Activated T-helper 2 cell treated with anti-CD3 and anti-CD28 coated beads, Interferon-gamma antibody, Interleukin-2, Interleukin-4, amounts not matched to agents 10 μg/mL and 5 μg/mL and 100 μg/mL, durations not matched to agents 14 hours and 24 hours and 36 hours (primary cell): ENCODE data around the gene KRT32. TPM values are rescaled to one million over a fixed set of nuclear protein-coding genes. Genes with fewer than 3 reads are reported as not detected.
A peak's percentile ranks its signal among the peaks of the same experiment; 100 is the strongest.

Source experiments
- DNase-seq: peaks from one replicate; pipeline ENCODE4 v3.0.0; 2021; ENCODE audit warnings: low spot score
- H3K27ac Mint-ChIP-seq: one replicate; pipeline ENCODE4 v1.8.0; 2021; ENCODE audit warnings: mixed read lengths
- H3K27me3 Mint-ChIP-seq: one replicate; pipeline ENCODE4 v1.8.0; 2021; ENCODE audit warnings: low read depth, mixed read lengths
- H3K36me3 Mint-ChIP-seq: one replicate; pipeline ENCODE4 v1.8.0; 2021; ENCODE audit warnings: low read depth, mixed read lengths
- H3K4me1 Mint-ChIP-seq: one replicate; pipeline ENCODE4 v1.8.0; 2021; ENCODE audit warnings: low read depth, mixed read lengths
- H3K4me3 Mint-ChIP-seq: one replicate; pipeline ENCODE4 v1.8.0; 2021; ENCODE audit warnings: low read depth, mild to moderate bottlenecking, moderate library complexity, mixed read lengths
- H3K9me3 Mint-ChIP-seq: one replicate; pipeline ENCODE4 v1.8.0; 2021; ENCODE audit warnings: mixed read lengths
- intact Hi-C: fragments of 100-400 bp; cut with micrococcal nuclease; formaldehyde crosslinking; loops from one replicate; pipeline ENCODE4 v1.15.1; 2023
- total RNA-seq: library from RNA; stranded (reverse); gene quantifications from 2 replicates; pipeline ENCODE4 v1.2.3, GENCODE V29; 2022

Gene KRT32
- total RNA-seq, 1 donor from 2014 or later, result not detected

DNA sequence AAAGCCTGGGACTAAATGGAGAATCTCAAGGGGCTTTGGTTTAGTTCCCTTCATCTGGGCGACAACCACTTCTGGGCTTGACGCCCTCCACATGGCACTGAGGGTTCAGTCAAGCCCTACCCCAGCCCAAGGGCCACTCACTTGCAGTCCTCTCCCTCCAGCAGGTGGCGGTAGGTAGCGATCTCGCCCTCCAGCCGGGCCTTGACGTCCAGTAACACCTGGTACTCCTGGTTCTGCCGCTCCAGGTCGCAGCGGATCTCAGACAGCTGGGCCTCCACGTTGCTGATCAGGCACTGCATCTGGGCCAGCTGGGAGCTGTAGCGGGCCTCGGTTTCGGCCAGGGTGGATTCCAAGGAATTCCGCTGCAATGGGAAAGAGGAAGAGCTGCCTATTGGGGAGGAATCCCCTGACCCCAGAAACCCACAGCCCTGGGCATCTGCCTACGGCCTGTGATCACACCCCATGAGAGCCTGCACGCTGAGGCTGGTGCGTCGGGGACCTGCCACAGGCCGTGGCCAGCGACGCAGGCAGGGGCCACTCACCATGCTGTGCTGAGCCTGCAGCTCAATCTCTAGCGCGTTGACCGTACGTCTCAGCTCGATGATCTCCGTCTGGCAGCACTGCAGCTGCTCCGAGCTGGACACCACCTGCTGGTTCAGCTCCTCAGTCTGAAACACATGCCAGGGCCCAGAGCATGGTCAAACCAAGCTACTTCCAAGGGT lies 19.8 kb upstream of the KRT32 start:
- no peaks in the 10 kb centered on the region for H3K27me3 Mint-ChIP-seq

DNA sequence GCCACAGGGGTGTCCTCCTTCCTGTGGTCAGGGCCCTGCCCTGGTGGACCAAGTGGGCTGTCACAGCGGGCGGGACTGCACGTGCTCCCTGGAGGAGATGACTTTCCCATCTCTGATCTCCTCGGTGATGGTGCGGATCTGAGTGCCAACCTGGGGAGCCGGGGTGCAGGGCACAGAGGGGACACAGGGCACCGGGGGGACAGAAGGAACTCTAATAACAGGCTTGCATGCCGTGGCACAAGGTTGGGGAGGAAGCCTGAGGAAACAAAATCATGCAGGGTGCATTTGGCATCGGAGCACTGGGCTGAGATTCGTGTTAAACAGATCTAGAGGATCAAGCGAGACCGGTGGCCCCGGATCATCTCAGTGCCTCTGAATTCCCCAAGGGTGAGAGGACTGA lies 19.1 kb upstream of the KRT32 start:
- Mint-ChIP-seq H3K4me1 (no peaks in the 10 kb centered on the region), H3K36me3 (no peaks in the 10 kb centered on the region), H3K4me3 (no peak overlapping the region), H3K9me3 (no peaks in the 10 kb centered on the region), H3K27ac (no peak overlapping the region), H3K27me3 (no peaks in the 10 kb centered on the region)
- intact Hi-C loops, result loop anchor here (5.0 kb wide), 2 partner anchors 61 to 176 kb away; no protein-coding TSS in a partner anchor
- DNase-seq, result no peak

More for the DNA sequence above, 19.8 kb upstream of the KRT32 start:
- Mint-ChIP-seq H3K4me1 (no peaks in the 10 kb centered on the region), H3K36me3 (no peaks in the 10 kb centered on the region), H3K4me3 (no peak overlapping the region), H3K27ac (no peak overlapping the region), H3K9me3 (no peaks in the 10 kb centered on the region)
- peak; percentile 16 for DNase-seq
- intact Hi-C loops, result loop anchor here (5.0 kb wide), 2 partner anchors 60 to 175 kb away; no protein-coding TSS in a partner anchor

DNA sequence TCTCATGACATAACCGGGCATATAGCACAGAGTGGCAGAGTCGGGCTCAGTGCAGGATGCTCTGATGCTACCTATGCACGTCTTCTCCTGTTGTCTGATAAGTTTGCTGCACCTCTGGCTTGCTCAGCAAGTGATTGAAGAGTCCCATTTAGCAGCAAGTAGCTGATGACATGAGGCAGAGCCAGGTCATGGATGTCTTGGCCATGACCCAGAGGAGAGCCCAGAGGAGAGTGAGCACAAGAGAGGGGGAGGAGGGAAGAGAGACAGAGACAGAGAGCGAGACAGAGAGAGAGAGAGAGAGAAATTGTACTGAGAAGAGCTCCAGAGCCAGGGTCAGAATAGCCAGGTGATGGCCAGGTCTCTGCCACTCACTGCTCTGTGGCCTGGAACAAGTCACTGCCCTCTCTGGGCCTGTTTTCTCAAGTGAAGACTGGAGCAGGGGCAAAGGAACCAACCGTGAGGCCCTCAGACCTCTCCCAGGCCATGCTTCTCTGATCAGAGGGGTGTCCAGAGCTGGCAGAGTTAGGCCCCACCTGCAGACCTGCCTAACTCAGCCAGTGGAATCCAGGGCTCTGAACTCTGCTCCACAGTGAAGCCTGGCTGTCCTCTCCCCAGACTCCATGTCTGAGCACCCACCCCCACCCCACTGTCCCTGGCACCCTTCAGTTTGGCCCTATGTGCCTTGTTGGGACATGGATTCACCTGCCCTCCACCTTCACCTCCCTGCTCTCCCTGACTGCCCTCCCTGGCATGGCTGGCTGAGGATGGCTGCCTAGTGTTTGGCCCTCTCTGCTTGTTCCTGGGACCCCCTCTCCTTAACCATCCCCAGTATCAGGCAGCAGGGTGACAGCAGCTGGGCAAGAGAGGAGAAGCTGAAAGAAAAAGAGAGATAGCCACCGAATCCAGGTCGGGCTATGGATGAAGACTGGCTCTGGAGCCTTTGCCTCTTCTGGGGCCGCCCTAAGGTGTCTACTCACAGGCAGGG lies 18.0 kb upstream of the KRT32 start:
- Mint-ChIP-seq H3K36me3 (no peaks in the 10 kb centered on the region), H3K9me3 (no peaks in the 10 kb centered on the region), H3K4me1 (no peaks in the 10 kb centered on the region), H3K4me3 (no peak overlapping the region), H3K27me3 (no peaks in the 10 kb centered on the region), H3K27ac (no peak overlapping the region)
- DNase-seq, result no peak
- intact Hi-C loops, result loop anchor here (5.0 kb wide), 2 partner anchors 62 to 177 kb away; no protein-coding TSS in a partner anchor

DNA sequence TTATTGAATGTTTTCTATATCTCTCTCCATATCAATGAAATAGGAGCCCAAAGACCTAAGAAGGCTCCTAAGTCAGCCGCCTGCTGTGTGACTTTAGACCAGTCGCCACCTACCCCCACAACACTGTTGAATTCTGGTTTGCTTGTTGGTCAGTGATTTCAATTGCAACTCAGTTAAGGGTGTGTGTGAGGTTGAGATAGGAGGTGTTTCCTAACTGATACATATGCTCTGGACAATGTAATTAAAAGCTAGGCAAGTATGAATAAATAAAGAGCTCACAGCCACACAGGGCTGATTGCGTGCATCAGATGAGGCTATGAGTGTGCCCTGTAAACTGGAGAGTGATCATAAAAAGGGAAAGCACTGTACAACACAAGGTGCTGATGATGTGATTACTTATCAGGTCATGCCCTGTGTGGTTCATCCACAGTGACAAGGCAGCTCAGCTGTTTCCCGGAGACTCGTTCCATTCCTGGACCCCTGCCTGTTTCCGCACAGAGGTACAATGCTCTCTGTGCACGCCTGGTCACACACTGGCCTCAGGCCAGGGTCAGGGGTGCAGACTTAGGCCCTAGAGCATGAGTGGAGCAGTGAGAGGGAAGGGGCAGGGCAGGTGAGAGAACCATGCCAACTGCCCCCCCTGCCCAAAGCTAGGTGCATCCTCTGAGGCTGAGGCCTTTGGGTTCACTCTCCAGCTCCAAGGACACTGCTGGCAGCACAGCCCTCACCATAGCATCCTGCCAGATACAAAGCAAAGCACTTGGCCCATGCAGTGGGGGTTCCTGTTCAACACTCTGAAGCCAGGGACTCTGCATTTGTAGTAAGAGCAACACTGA lies 17.0 kb upstream of the KRT32 start:
- no peaks in the 10 kb centered on the region for H3K4me1 Mint-ChIP-seq
- no peak overlapping the region for H3K4me3 Mint-ChIP-seq
- intact Hi-C loops, result no loop called here
- H3K9me3 Mint-ChIP-seq, result no peaks in the 10 kb centered on the region
- no peak overlapping the region for H3K27ac Mint-ChIP-seq
- no peak for DNase-seq
- H3K27me3 Mint-ChIP-seq, result no peaks in the 10 kb centered on the region
- no peaks in the 10 kb centered on the region for H3K36me3 Mint-ChIP-seq

DNA sequence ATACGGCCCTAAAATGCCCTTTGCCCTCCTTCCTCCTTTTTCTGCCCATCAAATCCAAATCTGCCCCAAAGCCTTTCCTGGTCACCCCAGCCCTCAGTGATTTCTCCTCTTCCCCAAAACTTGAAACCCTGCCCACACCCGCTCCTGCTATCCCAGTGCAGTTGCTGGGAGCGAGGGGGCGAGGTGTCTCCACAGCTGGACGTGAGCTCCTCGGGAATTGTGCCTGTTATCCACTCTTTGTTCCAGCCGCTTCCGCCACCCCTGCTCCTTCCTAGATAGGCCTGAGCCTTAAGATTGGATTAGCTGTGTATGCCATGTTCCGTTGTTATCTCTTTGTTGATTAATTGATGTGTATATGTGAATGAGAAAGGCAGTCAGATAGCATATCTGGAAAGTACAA lies 16.3 kb upstream of the KRT32 start:
- H3K27ac Mint-ChIP-seq, result no peak overlapping the region
- H3K27me3 Mint-ChIP-seq, result no peaks in the 10 kb centered on the region
- no peaks in the 10 kb centered on the region for H3K36me3 Mint-ChIP-seq
- H3K4me1 Mint-ChIP-seq, result no peaks in the 10 kb centered on the region
- no peaks in the 10 kb centered on the region for H3K9me3 Mint-ChIP-seq
- intact Hi-C loops, result no loop called here
- no peak overlapping the region for H3K4me3 Mint-ChIP-seq
- DNase-seq, result no peak

DNA sequence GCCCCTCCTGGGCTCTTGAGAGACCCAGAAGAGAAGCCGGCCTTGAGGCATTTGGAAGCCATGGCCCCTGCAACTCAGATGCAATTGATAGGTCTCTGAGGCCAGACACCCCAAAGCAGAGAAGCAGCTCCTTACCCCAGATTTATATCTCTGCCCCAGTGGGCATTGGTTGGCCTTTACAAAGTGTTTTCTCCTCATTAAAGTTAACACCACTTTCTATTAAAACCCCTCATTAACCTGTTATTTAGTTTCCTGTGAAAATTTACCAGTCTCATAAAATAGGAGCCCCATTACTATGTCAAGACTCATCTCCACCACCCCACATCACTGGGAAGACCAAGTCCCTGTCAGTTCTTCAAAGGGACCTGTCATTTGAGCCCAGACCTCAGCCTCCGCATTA lies 13.8 kb upstream of the KRT32 start, which contains the start of gene KRT35:
KRT35 (minus strand) TSS at position 116 of the 400 bp plus-strand sequence; CDS start at position 62, 54 bp downstream.
- H3K4me1 Mint-ChIP-seq, result no peaks in the 10 kb centered on the region
- H3K4me3 Mint-ChIP-seq, result no peak within 1 kb of the TSS
- H3K9me3 Mint-ChIP-seq, result no peaks in the 10 kb centered on the region
- intact Hi-C loops, result no loop called here
- no peak within 1 kb of the TSS for H3K27ac Mint-ChIP-seq
- no peak for DNase-seq
- no peaks in the 10 kb centered on the region for H3K36me3 Mint-ChIP-seq
- no peaks in the 10 kb centered on the region for H3K27me3 Mint-ChIP-seq

DNA sequence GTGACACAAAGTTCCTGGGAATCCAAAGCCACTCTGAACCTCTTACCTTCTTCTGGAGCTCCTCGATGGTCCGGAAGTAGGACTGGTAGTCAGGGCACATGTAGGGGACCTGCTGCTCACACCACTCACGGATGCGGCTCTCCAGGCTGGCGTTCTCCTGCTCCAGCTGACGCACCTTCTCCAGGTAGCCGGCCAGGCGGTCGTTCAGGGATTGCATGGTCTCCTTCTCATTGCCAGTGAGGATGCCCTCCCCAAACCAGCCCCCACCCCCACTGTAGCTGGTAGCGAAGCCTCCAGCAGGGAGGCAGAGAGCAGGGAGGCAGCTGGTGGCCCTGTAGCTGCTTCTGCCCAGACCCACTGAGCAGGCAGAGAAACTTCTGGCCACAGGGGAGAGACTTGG lies 13.4 kb upstream of the KRT32 start:
- no peak overlapping the region for H3K27ac Mint-ChIP-seq
- H3K9me3 Mint-ChIP-seq, result no peaks in the 10 kb centered on the region
- DNase-seq, result no peak
- H3K4me3 Mint-ChIP-seq, result no peak overlapping the region
- no peaks in the 10 kb centered on the region for H3K27me3 Mint-ChIP-seq
- intact Hi-C loops, result no loop called here
- H3K4me1 Mint-ChIP-seq, result no peaks in the 10 kb centered on the region
- H3K36me3 Mint-ChIP-seq, result no peaks in the 10 kb centered on the region

DNA sequence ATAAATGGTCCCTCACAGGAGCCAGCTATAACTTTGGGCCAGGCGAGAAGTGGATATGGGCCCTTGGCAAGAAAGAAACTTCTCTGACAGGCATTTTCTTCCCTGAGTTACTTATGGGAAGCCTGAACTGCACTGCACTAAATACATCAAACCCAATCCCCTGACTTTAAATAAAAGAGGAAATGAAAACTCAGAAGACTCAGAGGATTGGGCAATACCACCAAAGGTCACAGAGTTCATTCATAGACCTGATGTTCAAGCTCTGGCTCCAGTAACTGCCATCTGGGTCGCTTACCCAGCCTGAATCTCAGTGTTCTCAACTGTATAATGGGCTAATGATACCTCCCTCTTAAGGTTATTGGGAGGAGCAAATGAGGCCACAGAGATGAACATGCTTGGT lies 12.9 kb upstream of the KRT32 start:
- Mint-ChIP-seq H3K27me3 (no peaks in the 10 kb centered on the region), H3K4me1 (no peaks in the 10 kb centered on the region), H3K27ac (no peak overlapping the region), H3K36me3 (no peaks in the 10 kb centered on the region), H3K4me3 (no peak overlapping the region), H3K9me3 (no peaks in the 10 kb centered on the region)
- intact Hi-C loops, result no loop called here
- DNase-seq, result no peak

DNA sequence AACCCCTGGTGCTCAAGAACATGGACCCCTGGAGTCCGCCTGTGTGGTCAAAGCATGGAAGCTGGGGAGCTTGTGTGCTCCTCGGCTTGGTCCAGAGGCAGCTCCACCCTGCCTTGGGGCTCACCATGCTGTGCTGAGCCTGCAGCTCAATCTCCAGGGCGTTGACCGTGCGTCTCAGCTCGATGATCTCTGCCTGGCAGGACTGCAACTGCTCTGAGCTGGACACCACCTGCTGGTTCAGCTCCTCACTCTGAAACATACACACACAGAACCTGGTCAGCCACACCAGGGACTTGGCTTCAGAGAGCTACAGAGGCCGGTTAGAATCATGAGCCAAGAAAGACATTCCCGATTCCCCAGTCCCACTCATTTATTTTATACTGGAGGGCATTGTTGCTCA lies 11.1 kb upstream of the KRT32 start:
- Mint-ChIP-seq H3K4me1 (no peaks in the 10 kb centered on the region), H3K4me3 (no peak overlapping the region), H3K27ac (no peak overlapping the region), H3K9me3 (no peaks in the 10 kb centered on the region), H3K27me3 (no peaks in the 10 kb centered on the region), H3K36me3 (no peaks in the 10 kb centered on the region)
- intact Hi-C loops, result no loop called here
- DNase-seq, result no peak

DNA sequence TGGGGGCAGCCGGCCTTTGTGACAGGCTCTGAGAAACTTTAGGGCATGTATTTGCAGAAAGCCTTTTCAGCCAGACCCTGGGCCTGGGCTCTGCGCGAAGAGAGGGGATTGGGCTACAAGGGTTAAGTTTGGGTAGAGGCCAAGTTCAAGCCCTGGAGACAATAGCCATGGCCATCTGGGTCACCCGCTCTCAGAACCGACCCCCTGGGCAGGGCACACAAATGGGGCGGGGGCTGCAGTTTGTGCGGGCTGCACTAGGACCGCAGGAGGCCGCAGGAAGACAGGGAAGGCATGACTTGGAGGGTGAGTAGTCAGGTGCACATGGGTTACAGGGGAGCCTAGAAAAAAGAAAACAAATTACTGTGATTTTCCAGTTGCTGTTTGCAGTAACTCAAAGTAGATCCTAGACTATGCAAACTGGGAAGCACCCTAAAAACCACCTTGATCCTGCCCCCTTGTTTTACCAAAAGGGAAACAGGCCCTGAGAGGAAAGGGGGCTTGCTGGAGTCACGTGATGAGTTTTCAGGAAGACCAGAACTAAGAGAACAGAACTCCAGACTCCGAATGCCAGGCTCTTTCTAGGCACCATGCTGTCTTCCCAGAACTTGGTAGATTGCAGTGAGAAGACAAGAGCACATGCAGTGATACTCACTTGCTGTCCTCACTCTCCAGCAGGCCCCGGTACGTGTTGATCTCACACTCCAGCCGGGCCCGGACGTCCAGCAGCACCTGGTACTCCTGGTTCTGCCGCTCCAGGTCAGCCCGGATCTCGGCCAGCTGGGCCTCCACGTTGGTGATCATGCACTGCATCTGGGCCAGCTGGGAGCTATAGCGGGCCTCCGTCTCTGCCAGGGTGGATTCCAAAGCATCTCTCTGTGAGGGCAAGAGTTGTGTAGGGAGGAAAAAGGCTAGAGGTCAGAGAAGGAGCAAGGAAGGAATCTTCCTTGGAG lies 10.0 kb upstream of the KRT32 start:
- Mint-ChIP-seq H3K4me3 (no peak overlapping the region), H3K9me3 (no peaks in the 10 kb centered on the region), H3K36me3 (no peaks in the 10 kb centered on the region), H3K4me1 (no peaks in the 10 kb centered on the region), H3K27me3 (no peaks in the 10 kb centered on the region), H3K27ac (no peak overlapping the region)
- DNase-seq, result no peak
- intact Hi-C loops, result no loop called here

DNA sequence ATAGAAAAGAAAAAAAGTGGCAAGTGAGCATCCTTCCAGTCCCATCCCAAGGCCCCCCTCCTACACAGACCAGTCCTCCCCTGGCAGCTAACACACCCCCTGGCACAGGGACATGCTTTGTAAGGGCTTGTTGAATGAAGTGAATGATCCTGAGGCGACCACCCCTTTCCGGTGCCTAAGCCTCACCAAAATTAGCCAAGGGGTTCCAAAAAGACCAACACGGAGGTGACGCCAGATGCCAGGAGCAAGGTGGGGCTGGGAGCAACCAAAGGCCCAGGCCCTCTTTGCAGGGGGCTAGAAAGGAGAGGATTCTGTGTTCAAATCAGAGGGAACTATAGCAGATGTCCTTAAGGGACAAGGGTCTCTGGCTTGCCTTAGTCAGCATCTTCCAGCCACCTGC lies 8.2 kb upstream of the KRT32 start:
- H3K9me3 Mint-ChIP-seq, result no peaks in the 10 kb centered on the region
- H3K27me3 Mint-ChIP-seq, result no peaks in the 10 kb centered on the region
- no peaks in the 10 kb centered on the region for H3K4me1 Mint-ChIP-seq
- DNase-seq, result no peak
- H3K4me3 Mint-ChIP-seq, result no peak overlapping the region
- intact Hi-C loops, result no loop called here
- H3K36me3 Mint-ChIP-seq, result no peaks in the 10 kb centered on the region
- H3K27ac Mint-ChIP-seq, result no peak overlapping the region
